Psoas muscle (tissue), 8 donors: ENCODE results near the gene NTRK2. TPM values are rescaled to one million over a fixed set of nuclear protein-coding genes. Genes with fewer than 3 reads are reported as not detected.

Experiments used
- ATAC-seq, 4 donors: fragments of 200-7000 bp; cut with Tn5 transposase; one replicate each; pipeline ENCODE4 v1.9.1; 2020; ENCODE audit warnings: moderate library complexity in 3 of 4, mild to moderate bottlenecking in 2 of 4
- DNase-seq, 2 donors: peaks; one replicate each; pipeline ENCODE4 v3.0.0-alpha.2; 2020
- H3K27ac ChIP-seq: fragments of 200-600 bp; one replicate; pipeline ENCODE4 v1.8.0; 2022
- H3K27me3 ChIP-seq, 3 donors: fragments of 200-600 bp in 1 of 3; one replicate each; pipeline versions ENCODE4 v1.6.1 to v1.8.0; 2013 to 2022; ENCODE audit warnings: low read length in 2 of 3, mild to moderate bottlenecking in 2 of 3, moderate library complexity in 1 of 3; ENCODE audit not compliant: insufficient read depth in 3 of 3
- H3K36me3 ChIP-seq, 2 donors: fragments of 200-600 bp in 1 of 2; one replicate each; pipeline versions ENCODE4 v1.6.1 to v1.8.0; 2013 to 2022; ENCODE audit warnings: low read depth in 1 of 2, mild to moderate bottlenecking in 1 of 2, moderate library complexity in 1 of 2; ENCODE audit not compliant: insufficient read depth in 1 of 2
- H3K4me1 ChIP-seq: fragments of 200-600 bp; one replicate; pipeline ENCODE4 v1.8.0; 2022
- H3K4me3 ChIP-seq: fragments of 200-600 bp; one replicate; pipeline ENCODE4 v1.8.0; 2022; ENCODE audit warnings: mild to moderate bottlenecking
- H3K9me3 ChIP-seq: fragments of 200-600 bp; one replicate; pipeline ENCODE4 v1.8.0; 2022
- CTCF ChIP-seq: fragments of 200-600 bp; IDR thresholded peaks from one replicate; pipeline ENCODE4 v1.8.0; 2022; ENCODE audit warnings: antibody characterized with exemption
- WGBS, 3 donors: extraction: QIAGEN DNeasy Blood & Tissue Kit; methylation state at CpG; one replicate each; pipeline versions ENCODE4 v1.1.6 to v1.1.7; 2013; 5-methylcytosine and 5-hydroxymethylcytosine counted together
- intact Hi-C, 2 donors: fragments of 100-400 bp; cut with DNase I; formaldehyde crosslinking; loops; one replicate each; pipeline versions ENCODE4 v1.11.0 to v1.14.2; 2022
- polyA plus RNA-seq, 3 donors: library from polyadenylated mRNA; stranded (reverse); fragments of 200-250 nt; gene quantifications; one replicate each; pipeline ENCODE4 v1.2.3, GENCODE V29; 2013
- total RNA-seq, 4 donors: library from RNA; stranded (reverse); fragmentation: NEBNext Ultra II Directional in 2 of 4; extraction: Animal tissue kit (Norgen Biotek cat#: 25700) in 2 of 4; gene quantifications; one replicate each; pipeline versions ENCODE4 v1.2.1 to v1.2.4, GENCODE V29; 2021 to 2023
- donor health status: healthy with polysubstance abuse.
- donor health status: DM: no; HTN: no; CAD: no; lungs with moderate emphysema.
- donor health status: Bipolar disorder and iron deficiency.
- donor health status: healthy.
- donor health status: DM: yes; HTN: yes; CAD: no.
- donor health status: DM: no; HTN: no; CAD: no.
- donor health status: DM: no; HTN: no; CAD: no.
- donor health status: DM: yes; HTN: yes; CAD: no.

The NTRK2 gene
- total and polyA plus RNA-seq, 7 donors: 0.46 to 3.6 (median 1.4) TPM

- intact Hi-C loops: loop anchor here in 1 of 2 donors (2.0 kb wide), 1 partner anchor 25 kb away; no protein-coding TSS in a partner anchor
Observed at GRCh38 chr9:84959339-84959738, 289.8 kb downstream of the NTRK2 start.

DNA sequence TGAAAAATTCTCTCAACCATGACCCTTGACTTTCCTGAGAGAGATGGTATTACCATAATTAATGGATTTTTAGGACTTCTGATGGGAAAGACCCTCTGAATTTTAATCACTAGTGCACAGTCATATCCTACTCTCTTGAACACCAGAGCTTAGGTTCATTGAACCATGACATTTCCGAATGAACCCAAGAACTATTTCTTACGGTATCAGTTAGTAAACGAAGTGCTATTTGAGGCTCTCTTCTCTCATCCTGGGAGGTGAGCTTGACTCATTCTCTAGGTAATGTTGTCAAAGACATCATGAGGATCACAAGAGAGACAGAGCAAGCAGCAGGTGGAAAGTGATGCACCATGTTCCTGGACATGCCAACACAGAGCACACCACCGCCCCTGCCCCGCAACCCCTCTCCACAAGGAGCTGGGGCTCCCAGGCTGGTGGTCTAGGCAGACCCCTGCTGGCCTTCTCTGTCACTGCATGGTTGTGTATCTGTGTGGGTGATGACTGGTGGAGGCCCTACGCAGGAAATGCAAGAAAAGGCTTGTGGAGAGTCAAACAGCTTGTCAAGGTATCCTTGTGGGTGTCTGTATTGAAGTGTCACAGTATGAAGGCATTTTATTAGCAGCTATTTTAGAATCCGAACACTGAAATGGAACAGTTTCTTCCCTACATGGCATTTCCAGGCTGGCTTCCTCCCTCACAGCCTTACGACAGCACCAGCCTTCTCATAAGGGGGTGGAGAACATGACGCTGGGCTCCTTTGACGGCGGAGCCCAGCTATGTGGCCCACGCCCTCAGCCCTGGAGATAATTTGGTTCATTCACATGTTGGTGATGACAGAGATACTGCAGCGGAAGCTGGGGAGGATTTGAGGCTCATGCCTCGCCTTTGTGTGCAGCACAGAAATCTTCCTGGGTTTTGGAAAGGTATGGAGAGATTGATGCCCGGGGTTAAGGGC, 297.6 kb downstream of the NTRK2 start:
- Histone ChIP-seq H3K4me3 (no peak overlapping the region), H3K4me1 (no peaks in the 10 kb centered on the region), H3K9me3 (no peaks in the 10 kb centered on the region), H3K27me3 (peaks cover 0 to 1% (median 0%) of the 10 kb centered on the region in 3 donors), H3K27ac (no peak overlapping the region), H3K36me3 (no peaks in the 10 kb centered on the region)
- 85% methylated on average over 15 of the region's 15 CpGs for WGBS, 3 donors
- intact Hi-C loops: no loop called here
- ATAC-seq: no peak
- DNase-seq: no peak
- no peak for TF ChIP-seq CTCF

More at GRCh38 chr9:84959339-84959738, 289.8 kb downstream of the NTRK2 start:
- no peaks in the 10 kb centered on the region for H3K36me3 ChIP-seq
- no peak for DNase-seq
- no peak overlapping the region for H3K4me3 ChIP-seq
- H3K27ac ChIP-seq: no peak overlapping the region
- no peak for TF ChIP-seq CTCF
- H3K9me3 ChIP-seq: no peaks in the 10 kb centered on the region
- ATAC-seq: no peak
- H3K4me1 ChIP-seq: no peaks in the 10 kb centered on the region
- 78 to 82% (median 81%) methylated on average over 5 of the region's 5 CpGs for WGBS, 3 donors
- peaks cover 0 to 3% (median 0%) of the 10 kb centered on the region in 3 donors for H3K27me3 ChIP-seq

DNA sequence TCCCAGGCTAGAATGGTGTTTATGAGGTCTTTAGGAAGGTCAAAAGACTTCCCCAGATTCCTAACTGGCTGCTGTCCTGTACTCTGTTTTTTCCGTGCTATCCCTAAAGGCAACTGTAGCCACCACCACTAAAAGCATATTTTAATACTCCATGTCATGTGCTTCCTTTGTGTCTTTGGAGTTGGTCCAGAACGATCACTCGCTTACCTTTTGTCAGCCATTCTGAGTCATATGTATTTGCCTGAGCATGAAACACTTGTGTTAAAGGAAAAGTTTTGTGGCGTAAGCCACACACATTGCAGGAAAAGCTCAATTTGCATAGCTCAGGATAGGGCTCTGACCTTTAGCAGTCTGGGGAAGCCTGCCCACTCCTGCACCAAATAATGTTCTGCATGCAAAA, 299.6 kb downstream of the NTRK2 start:
- intact Hi-C loops: no loop called here
- Histone ChIP-seq H3K9me3 (no peaks in the 10 kb centered on the region), H3K4me3 (no peak overlapping the region), H3K27me3 (peaks cover 0 to 1% (median 0%) of the 10 kb centered on the region in 3 donors), H3K27ac (no peak overlapping the region), H3K36me3 (no peaks in the 10 kb centered on the region), H3K4me1 (no peaks in the 10 kb centered on the region)
- no peak for ATAC-seq
- no peak for DNase-seq
- WGBS, 3 donors: 60 to 70% (median 61%) methylated on average over 4 of the region's 4 CpGs
- no peak for TF ChIP-seq CTCF

- no peak for TF ChIP-seq CTCF
- Histone ChIP-seq H3K27ac (no peak overlapping the region), H3K9me3 (no peaks in the 10 kb centered on the region), H3K36me3 (no peaks in the 10 kb centered on the region), H3K4me1 (no peaks in the 10 kb centered on the region), H3K27me3 (peaks cover 0 to 1% (median 0%) of the 10 kb centered on the region in 3 donors), H3K4me3 (no peak overlapping the region)
- WGBS, 3 donors: 88 to 93% (median 88%) methylated on average over 2 of the region's 2 CpGs
- intact Hi-C loops: no loop called here
- no peak for DNase-seq
- no peak for ATAC-seq
Observed at GRCh38 chr9:84969736-84970135, 300.2 kb downstream of the NTRK2 start.
